ENCODE results near the gene PEX16.

PEX16 gene

GRCh38 chr11:45899448-45900174, 18.1 kb downstream of the PEX16 start:
- DNase-seq (ENCODE audit: low read depth in 1 of 2, low spot score in 1 of 2), result peak in 1 of 2 donors; percentile 45

DNA sequence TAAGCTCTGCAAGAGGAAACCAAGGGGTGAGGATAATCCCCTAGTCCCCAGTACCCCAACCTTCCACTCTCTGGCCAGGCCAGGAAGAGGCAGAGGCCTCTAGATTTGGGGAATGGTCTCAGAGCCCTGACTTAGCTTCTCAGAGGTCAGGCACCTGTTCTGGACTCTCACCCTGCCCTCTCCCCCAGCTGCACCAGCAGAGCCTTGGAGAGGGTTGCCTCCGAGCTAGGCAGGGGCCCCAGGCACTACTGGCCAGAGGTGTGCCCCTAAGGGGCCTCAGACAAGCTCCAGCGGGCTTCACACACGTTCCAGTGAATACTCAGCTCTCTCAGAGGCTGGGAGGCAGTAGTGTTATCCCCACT, 18.6 kb downstream of the PEX16 start:
- no peak for DNase-seq (ENCODE audit: low read depth in 1 of 2, low spot score in 1 of 2)

DNA sequence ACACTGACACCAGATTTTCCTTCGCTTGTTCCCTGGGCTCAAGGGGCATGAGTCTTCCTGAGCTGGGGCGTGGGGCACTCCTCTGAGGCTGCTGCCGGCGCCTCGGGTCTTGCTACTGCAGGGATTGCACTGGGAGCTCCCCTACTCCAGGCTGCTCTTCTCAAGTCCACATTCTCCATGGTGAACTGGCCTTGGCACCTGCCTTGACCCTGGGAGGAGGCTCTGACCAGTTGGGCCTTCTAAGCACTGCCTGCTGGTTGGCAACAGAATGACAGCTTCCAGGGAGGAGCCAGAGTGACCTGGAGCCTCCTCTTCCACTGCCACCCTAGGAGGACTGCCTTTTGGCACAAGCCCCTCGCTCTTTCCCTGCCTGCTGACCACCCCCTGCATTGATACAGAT, 20.1 kb downstream of the PEX16 start:
- no peak for DNase-seq (ENCODE audit: low read depth in 1 of 2, low spot score in 1 of 2)

DNA sequence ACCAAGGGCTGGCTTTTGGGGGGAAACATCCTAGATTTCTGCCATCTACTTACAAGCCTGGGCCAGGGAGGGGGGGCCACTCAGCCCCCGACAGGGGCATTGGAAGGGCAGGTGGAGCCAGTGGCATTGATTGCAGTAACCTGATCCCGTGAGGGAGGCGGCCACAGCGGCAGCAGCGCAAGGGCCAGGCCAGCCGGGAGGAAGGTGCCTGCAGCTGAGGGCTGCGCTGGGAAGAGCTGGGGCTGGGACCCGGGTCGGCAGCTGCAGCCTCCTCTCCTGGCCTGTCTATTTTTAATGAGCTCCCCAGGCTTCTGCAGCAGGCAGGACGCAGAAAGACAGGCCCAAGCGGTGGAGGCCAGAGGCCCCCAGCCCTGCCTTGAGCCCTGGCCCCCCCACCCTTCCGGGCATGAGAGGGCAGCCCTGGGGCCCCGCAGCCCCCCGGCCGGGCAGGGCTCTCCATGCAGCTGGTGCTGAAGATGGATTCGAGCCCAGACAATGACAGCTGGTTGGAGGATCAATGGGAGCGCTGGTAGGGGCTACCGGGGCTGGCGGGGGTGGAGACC, 21.2 kb downstream of the PEX16 start:
- DNase-seq (ENCODE audit: low read depth in 1 of 2, low spot score in 1 of 2), result no peak

DNA sequence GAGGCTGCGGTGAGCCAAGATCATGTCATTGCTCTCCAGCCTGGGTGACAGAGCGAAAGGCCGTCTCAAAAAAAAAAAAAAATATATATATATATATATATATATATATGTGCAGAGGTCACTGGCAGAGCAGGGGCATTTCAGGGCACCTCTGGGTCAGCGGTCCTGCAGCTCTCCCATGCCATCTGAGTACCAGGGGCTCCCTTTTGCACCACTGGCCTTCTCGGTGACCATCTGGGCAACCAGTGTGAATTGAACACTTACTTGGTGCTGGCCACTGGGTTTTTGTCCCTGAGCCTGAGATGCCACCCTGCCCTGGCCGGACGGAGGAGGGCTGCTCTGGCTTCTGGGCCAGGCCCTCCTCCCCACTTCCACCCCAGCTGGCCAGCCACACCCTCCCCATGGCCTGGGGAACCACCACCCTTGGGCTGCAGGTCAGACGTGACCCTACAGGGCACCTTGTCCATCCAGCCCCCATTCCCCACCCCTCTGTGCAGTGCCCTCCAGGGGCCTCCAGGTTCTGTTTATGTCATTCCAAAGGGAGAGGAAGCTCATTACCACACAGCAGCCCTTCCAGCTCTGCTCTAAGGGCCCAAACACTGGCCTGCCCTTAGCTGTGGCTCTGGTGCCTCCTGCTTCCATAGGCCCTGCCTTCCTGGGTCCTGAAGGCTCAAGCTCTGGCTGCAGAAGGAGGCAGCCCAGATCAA, 22.0 kb downstream of the PEX16 start:
- DNase-seq (ENCODE audit: low read depth in 1 of 2, low spot score in 1 of 2), result no peak

- no peak for DNase-seq (ENCODE audit: low read depth in 1 of 2, low spot score in 1 of 2)
Measured at GRCh38 chr11:45894555-45895247, 23.0 kb downstream of the PEX16 start.

DNA sequence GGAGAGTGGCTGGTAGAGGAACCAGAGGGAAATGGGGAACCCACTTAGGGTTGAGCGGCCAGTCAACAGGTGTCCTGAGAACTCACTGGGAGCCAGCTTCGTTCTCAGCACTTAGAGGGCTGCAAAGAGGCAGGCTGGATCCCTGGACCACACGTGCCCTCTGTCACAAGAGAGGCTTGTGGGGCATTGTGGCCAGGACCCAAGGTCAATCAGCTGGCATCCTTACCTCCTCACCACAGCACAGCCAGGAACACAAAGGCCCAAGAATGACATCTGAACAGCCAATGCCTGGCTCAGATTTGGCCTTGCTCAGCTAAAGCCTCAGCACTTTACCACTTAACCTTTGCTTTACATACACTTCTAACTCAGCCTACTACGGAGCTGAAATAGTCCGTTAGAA, 24.8 kb downstream of the PEX16 start:
- no peak for DNase-seq (ENCODE audit: low read depth in 1 of 2, low spot score in 1 of 2)

- DNase-seq (ENCODE audit: low read depth in 1 of 2, low spot score in 1 of 2), result no peak
Measured at GRCh38 chr11:45890886-45891550, 26.7 kb downstream of the PEX16 start.

DNA sequence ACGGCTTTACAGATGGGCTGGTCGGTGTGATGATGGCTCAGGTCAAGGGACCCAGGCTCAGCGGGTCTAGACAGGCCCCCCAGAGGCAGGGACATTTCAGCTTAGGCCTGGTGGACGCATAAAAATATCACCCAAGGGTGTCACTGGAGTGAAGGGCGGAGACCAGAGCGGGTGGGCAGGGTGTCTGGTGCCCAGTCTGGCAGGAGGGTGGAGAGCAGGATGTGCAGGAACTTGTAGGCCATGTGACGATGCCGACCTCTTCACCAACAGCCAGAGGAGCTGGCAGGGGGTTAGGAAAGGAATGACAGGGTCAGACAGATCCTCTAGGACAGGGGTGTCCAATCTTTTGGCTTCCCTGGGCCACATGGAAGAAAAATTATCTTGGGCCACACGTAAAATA, 27.7 kb downstream of the PEX16 start:
- DNase-seq (ENCODE audit: low read depth in 1 of 2, low spot score in 1 of 2), result no peak

- DNase-seq (ENCODE audit: low read depth in 1 of 2, low spot score in 1 of 2), result no peak
Measured at GRCh38 chr11:45889555-45889954, 28.1 kb downstream of the PEX16 start.

- no peak for DNase-seq (ENCODE audit: low read depth in 1 of 2, low spot score in 1 of 2)
Measured at GRCh38 chr11:45887587-45887986, 30.1 kb downstream of the PEX16 start.

DNA sequence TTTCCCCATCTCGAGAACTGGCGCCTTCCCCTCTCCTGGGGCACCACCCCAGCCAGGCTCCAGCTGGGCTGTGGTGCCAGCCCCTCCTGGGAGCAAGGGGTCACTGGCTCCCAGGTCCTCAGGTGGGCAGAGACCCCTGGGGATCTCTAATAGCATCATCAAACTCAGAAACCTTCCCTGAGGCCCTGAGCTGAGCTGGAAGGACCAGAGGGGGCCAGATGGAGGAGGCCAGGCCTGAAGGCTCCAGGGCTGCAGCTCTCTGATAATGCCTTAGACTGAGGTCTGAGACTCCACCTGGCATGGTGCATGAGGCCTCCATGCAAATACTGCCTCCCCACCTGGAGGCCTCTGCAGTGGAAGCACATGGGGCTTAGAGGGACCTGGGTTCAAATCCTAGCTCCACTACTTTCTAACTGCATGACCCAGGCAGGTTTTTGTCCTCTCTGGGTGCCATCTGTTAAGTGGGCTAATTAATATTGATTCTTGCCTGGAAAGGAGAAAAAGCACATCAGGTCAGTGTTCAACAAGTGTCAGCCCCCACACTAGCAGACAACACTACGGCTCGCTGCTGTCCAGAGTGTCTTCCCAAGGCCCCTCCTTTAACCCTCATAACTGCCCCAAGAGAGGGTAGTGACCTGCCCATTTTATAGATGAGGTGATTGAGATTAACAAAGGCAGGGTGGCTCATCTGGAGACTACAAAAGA, 30.7 kb downstream of the PEX16 start:
- no peak for DNase-seq (ENCODE audit: low read depth in 1 of 2, low spot score in 1 of 2)

GRCh38 chr11:45885921-45886721, 31.6 kb downstream of the PEX16 start:
- no peak for DNase-seq (ENCODE audit: low read depth in 1 of 2, low spot score in 1 of 2)

GRCh38 chr11:45885274-45885920, 32.3 kb downstream of the PEX16 start, which contains the start of gene MAPK8IP1:
TSS of gene MAPK8IP1 (plus strand) at chr11:45885651. CDS start at chr11:45885821, 170 bp downstream.
- DNase-seq (ENCODE audit: low read depth in 1 of 2, low spot score in 1 of 2), result peak; percentile 13 to 38

DNA sequence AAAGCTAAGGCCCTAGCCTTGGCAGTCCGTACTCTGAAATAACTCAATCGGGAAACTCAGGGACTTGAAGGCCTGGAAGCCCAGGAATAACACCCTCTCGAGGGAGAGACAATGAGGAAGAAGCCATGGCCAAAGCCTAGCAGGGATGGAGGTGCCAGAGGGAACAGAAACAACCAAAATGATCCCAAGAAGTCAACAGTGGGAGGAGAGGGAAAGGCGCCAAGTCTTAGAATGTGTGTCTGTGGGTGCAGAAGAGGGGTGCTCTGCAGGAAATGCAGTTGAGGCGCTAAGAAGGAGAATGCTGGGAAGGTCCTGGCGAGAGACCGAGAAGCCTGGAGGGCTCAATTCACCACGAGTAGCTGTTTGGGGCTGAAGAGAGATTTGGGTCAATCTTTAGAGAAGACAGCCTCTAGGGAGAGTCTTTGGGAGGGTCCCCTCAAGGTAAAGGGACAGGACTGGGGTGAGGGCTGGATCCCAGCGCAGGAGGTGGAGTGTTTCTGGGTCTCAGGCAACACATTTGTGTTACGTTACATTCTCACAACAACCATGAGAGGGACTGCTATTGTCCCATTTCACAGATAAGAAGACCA, 33.0 kb downstream of the PEX16 start:
- no peak for DNase-seq (ENCODE audit: low read depth in 1 of 2, low spot score in 1 of 2)

DNA sequence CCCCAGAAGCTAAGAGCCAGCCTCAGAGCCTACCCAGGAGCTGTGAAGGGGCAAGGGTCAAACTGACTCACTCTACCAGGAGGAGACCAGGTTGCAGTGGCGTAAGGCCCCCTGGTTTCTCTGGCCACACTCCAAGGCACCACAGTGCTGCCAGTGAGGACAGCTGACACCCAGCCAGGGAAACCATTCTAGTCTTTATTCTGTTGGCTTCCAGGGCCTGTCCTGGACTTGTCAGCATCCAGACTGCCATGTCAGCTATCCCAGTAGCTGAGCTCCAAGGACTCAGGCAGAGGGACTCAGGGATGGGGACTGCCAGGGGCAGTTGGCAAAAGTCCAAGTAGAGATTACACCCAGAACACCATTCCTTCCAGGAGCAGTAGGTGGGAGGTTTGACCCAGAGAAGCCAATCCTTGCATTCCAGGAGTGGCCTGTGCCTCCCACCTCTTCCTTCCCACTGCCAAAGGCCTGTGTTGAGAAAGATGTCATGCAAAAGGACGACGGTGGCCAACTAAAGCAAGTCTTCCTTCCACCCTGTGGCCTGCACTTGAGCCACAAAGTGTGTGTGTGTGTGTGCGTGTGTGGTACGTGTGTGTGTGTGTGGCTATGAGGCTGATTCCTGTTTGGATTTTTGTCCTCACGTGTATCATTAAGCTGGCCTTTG, 35.8 kb downstream of the PEX16 start:
- DNase-seq (ENCODE audit: low read depth in 1 of 2, low spot score in 1 of 2), result no peak

DNA sequence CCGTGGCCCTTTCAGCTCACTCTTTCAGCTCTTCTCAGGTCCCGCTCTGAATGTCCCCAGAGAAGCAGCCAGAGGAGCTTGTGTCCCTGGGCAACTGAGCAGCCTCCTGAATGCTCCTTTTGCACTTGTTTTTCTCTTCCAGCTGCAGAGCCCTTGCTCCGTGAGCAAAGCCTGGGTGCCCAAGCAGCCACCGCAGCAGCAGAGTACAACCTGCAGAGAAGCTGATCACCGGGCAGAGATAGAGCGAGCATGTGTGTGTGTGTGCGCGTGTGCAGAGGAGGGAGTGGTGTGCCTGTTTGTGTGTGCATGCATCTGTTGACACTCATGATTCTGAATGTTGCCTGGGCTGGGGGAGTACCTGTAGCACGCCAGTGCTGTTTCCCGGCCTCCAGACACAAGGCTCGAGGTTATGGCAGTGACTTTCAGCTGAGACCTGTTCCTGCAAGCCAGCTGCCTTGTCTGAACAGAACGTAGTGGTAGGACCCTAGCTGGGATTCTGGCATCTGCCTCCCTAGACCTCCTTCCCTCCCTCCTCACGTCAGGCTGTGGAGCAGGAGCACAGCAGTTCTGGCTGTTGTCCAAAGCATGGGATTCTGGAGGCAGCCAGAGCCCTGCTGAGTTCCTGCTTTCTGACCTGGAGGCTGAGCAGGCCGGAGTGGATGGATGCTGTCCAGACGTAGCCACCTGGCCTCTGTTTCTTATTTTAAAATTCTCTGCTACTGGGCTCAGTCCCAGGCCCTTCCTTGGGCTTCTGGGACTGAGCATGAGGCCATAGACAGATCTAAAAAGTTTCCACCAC, 36.7 kb downstream of the PEX16 start:
- no peak for DNase-seq (ENCODE audit: low read depth in 1 of 2, low spot score in 1 of 2)

Data from activated T-helper 1 cell treated with anti-CD3 and anti-CD28 coated beads, Interleukin-2, amount 50 U/mL, for 16 hours (primary cell).